WERI-Rb-1 (cell line): Measurements from ENCODE around the gene LANCL1.

Source experiments
- DNase-seq: peaks from one replicate; pipeline ENCODE4 v3.0.0-alpha.2; 2020
- H3K27ac ChIP-seq: fragments of 250-450 bp; sonication (Bioruptor Pico); 2 replicates; pipeline ENCODE4 v1.5.1; 2020; ENCODE audit warnings: mild to moderate bottlenecking, moderate library complexity
- H3K27me3 ChIP-seq: fragments of 250-450 bp; sonication (Bioruptor Pico); 2 replicates; pipeline ENCODE4 v1.5.1; 2021; ENCODE audit warnings: mild to moderate bottlenecking, low read depth, moderate library complexity; ENCODE audit not compliant: insufficient read depth, severe bottlenecking
- H3K36me3 ChIP-seq: fragments of 250-450 bp; sonication (Bioruptor Pico); 2 replicates; pipeline ENCODE4 v1.5.1; 2020; ENCODE audit warnings: mild to moderate bottlenecking, moderate library complexity
- H3K4me3 ChIP-seq: 2 replicates; pipeline ENCODE4 v1.5.1; 2011; ENCODE audit warnings: low read depth, mild to moderate bottlenecking, control low read depth, low read length
- H3K9me3 ChIP-seq: fragments of 250-450 bp; sonication (Bioruptor Pico); 2 replicates; pipeline ENCODE4 v1.5.1; 2021; ENCODE audit warnings: mild to moderate bottlenecking, moderate library complexity; ENCODE audit not compliant: severe bottlenecking
- TF ChIP-seq, protein P1 (sequence below): IDR thresholded peaks from 2 replicates; pipeline ENCODE4 v1.5.1; 2011; ENCODE audit warnings: low read depth, mild to moderate bottlenecking, control low read depth, inconsistent platforms, low read length

Gene LANCL1

DNA sequence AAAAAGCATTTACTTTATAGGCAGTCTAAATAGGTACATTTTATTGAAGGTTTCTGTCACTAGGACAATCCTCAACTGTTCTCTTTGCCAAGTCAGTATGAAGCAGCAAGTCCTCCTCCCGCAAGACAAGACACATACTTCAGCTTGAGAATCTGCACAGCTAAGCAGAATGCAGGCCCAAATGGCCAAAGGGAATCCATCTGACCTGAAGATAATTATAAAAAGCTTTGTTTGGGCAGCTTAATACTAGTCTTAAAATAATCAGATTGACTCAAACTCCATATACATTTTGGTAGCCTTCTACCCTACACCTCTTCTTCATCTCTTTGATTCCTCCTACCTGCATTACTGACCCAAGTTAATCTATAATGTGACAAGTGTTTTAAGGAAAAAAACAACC is 1.8 kb downstream of the LANCL1 start:
- Histone ChIP-seq H3K4me3 (no peak overlapping the region), H3K36me3 (peaks cover 29% of the 10 kb centered on the region), H3K27me3 (no peaks in the 10 kb centered on the region), H3K9me3 (no peaks in the 10 kb centered on the region), H3K27ac (no peak overlapping the region)
- TF ChIP-seq, protein P1, sequence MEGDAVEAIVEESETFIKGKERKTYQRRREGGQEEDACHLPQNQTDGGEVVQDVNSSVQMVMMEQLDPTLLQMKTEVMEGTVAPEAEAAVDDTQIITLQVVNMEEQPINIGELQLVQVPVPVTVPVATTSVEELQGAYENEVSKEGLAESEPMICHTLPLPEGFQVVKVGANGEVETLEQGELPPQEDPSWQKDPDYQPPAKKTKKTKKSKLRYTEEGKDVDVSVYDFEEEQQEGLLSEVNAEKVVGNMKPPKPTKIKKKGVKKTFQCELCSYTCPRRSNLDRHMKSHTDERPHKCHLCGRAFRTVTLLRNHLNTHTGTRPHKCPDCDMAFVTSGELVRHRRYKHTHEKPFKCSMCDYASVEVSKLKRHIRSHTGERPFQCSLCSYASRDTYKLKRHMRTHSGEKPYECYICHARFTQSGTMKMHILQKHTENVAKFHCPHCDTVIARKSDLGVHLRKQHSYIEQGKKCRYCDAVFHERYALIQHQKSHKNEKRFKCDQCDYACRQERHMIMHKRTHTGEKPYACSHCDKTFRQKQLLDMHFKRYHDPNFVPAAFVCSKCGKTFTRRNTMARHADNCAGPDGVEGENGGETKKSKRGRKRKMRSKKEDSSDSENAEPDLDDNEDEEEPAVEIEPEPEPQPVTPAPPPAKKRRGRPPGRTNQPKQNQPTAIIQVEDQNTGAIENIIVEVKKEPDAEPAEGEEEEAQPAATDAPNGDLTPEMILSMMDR, result no peak
- no peak for DNase-seq

DNA sequence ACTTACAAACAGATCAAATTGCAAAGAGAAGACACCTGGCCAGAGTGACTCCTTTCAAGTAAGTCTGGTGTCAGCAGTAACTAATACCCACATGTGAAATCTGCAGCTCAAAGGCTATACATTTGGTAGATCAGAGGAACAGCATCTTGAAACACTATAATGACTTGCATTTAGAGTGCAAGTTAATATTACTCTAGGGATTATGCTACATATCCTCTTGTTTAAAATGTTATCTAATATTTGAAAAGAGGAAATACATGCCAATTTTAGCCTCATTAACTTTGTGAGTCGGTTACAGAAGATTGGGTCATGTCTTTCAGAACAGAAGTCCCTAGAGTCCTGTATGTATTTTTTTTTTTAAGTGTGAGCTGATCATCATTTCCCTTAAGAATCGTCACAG is 15.2 kb downstream of the LANCL1 start:
- Histone ChIP-seq H3K27me3 (no peaks in the 10 kb centered on the region), H3K36me3 (peaks cover 22% of the 10 kb centered on the region), H3K27ac (no peak overlapping the region), H3K9me3 (no peaks in the 10 kb centered on the region), H3K4me3 (no peak overlapping the region)
- DNase-seq, result no peak
- TF ChIP-seq, protein P1, result no peak

DNA sequence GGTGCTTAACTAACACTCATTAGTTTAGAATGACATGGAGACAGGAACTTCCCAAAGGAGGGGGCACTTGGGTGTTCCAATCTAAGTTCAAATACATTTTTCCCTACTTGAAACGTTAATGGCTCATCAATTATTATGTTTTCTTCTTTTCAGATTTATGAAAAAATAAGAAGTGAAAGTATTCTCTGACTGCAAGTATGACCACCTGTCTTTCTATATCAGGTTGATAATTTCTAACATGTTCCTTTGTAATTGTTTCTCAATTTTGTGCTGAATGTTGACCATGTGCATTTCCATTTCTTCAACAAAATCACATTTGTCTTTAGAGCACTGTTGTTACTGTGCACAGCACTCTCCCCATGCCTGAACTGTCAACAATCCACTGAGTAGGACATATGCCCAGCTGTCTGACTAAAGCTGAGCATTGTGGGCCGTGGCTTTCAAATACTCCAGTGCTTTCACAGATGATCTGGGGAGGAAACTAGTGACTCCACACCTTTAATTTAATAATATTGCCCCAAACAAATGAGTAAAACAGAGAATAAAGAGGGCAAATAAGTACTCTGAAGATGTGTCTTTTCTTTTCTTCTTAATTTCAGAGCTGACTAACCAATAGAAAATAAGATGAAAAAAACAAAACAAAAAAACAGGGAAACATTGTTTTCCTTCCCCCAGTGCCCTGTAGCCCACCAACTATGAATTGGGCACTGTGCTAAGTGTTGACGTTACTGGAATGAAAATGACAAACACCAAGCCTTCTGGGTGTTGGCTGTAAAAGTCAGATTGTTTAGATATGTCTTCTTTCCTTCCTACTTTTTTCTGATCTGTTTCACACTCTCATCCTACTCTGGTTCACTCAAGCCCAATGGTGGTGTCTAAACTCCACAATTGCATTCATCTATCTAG is 16.0 kb downstream of the LANCL1 start:
- peaks cover 18% of the 10 kb centered on the region; the same call in 1 of the 2 replicates for H3K36me3 ChIP-seq
- DNase-seq, result no peak
- TF ChIP-seq, protein P1, result no peak
- H3K27ac ChIP-seq, result no peak overlapping the region
- no peaks in the 10 kb centered on the region for H3K27me3 ChIP-seq
- H3K4me3 ChIP-seq, result no peak overlapping the region
- H3K9me3 ChIP-seq, result no peaks in the 10 kb centered on the region

DNA sequence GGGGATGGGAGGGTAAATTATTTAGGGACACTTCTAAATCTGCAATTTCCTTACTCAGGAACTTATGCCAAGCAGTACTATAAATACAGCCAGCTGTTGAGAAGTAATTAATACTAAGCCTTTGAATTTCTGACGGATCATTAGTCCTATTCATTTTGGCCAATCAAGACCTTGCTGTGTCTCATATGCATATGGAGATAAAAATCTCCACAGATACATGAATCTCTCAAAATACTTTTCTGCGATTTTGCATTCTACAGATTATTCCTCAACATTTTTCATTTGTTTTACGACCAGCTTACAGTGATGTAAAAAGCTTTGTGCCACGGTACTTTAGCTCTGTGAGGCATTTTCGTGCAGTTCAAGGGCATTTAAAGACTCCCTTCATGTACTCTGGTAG is 16.7 kb downstream of the LANCL1 start:
- TF ChIP-seq, protein P1, result no peak
- Histone ChIP-seq H3K27me3 (no peaks in the 10 kb centered on the region), H3K36me3 (peaks cover 13% of the 10 kb centered on the region), H3K27ac (no peak overlapping the region), H3K9me3 (no peaks in the 10 kb centered on the region), H3K4me3 (no peak overlapping the region)
- no peak for DNase-seq

DNA sequence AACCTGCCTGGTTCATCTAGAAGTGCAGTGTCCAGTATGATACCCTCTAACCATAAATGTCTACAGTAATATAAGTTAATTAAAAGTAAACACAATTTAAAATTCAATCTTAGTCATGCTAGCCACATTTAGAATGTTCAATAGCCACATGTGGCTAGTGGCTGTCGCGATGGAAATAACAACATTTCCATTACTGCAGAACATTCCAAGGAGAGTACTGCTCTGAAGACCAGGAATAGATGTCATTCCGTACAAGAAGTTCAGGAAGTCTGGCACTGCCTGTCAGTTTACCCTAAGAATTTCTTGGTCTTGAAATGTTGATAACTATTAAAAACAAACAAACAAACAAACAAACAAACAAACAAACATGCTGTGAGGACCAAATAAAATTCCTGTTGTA is 17.2 kb downstream of the LANCL1 start:
- peaks cover 18% of the 10 kb centered on the region for H3K36me3 ChIP-seq

More for the DNA sequence above, 17.2 kb downstream of the LANCL1 start:
- Histone ChIP-seq H3K9me3 (no peaks in the 10 kb centered on the region), H3K27me3 (no peaks in the 10 kb centered on the region), H3K27ac (no peak overlapping the region), H3K4me3 (no peak overlapping the region)
- no peak for DNase-seq
- TF ChIP-seq, protein P1, result no peak
